ENCODE results near the gene METAP1.

DNA sequence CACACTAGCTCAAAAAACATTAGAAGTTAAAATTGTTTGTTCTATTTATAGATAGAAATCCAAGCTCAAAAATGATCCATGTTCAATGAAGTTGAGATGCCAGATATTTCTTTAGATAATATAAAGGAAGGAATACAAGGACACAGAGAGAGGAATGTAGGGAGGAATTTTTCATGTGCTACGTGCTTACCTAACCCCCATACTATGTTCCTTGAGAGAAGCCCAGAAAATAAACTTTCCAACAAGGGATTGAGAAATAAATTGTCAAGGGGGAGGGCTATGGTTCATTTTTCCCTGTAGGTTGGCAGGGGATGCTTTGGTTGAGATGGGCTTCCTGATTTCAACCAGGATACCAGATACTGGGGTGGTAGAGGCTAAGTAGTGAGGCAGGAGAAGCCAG lies 108.6 kb downstream of the METAP1 start:
- TF ChIP-seq, protein P1, sequence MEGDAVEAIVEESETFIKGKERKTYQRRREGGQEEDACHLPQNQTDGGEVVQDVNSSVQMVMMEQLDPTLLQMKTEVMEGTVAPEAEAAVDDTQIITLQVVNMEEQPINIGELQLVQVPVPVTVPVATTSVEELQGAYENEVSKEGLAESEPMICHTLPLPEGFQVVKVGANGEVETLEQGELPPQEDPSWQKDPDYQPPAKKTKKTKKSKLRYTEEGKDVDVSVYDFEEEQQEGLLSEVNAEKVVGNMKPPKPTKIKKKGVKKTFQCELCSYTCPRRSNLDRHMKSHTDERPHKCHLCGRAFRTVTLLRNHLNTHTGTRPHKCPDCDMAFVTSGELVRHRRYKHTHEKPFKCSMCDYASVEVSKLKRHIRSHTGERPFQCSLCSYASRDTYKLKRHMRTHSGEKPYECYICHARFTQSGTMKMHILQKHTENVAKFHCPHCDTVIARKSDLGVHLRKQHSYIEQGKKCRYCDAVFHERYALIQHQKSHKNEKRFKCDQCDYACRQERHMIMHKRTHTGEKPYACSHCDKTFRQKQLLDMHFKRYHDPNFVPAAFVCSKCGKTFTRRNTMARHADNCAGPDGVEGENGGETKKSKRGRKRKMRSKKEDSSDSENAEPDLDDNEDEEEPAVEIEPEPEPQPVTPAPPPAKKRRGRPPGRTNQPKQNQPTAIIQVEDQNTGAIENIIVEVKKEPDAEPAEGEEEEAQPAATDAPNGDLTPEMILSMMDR (IDR thresholded peaks at IDR 0.05) = no peak
- no peak for TF ChIP-seq POLR2A (IDR thresholded peaks at IDR 0.05)
